GM18517 (cell line): Measurements from ENCODE around the gene PFDN2.
"Not testable (repeated sequence)": the region's sequence is repeated elsewhere in the genome, so short reads cannot be mapped to it uniquely, and the experiment has no call there.

Experiments used
- ATAC-seq: cut with Tn5 transposase; IDR thresholded peaks from one replicate; pipeline ENCODE4 v1.9.1; 2021; ENCODE audit warnings: mild to moderate bottlenecking, moderate library complexity; ENCODE audit not compliant: unreplicated experiment

The PFDN2 gene

DNA sequence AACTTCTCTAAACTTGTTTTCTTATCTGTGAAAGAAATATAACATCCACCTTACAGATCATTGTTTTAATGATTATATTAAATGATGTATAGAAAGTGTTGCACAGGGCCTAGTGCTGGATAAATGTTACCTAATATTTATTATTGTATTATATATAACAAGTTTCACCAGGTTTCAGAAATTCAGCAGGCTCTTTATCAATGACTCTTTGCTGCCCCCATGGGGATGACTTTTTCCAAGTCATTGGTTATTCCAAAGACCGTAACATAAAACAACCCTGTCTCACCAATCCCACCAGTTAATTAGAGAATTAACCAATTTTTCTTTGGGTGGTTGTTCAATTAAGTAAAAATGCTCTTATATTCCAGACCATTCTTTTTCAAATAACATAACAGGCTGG is 21.9 kb upstream of the PFDN2 start:
- ATAC-seq = no peak

DNA sequence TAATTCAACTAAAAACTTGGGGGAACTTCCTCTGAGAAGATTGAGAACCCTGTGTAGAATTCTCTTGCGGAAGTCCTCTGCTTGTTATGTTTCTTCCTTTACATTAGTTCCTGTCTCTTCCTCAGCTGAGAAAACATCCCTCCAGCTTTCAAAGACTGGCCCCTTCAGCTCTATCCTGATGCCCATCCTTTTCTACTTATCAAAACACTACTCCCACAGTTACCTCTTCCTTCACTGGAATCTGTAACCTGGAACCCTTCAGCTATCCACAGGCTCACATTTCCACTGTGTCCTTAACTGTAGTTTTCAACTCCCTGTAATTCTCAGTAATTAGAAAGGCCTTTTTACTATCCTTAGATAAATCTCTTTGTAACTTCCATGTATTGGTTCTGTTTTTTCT is 20.6 kb upstream of the PFDN2 start:
- ATAC-seq = no peak

DNA sequence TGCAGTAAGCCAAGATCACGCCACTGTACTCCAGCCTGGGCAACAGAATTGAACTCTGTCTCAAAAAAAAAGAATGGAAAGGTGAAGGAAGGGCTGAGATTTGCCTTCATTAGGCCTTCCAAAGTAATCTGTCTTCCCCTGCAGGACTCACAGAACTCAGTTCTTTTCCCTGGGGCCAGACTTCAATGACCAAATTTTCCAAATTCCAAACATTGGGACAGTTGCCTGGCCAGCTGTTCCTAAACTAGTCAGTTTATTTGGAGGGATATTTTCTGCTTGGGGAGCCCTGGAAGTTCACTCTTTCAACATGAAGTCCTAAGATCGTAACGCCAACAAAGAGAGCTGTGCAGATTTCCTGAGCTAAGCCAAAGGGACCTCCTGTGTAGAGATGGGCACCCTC is 20.0 kb upstream of the PFDN2 start:
- ATAC-seq = no peak

DNA sequence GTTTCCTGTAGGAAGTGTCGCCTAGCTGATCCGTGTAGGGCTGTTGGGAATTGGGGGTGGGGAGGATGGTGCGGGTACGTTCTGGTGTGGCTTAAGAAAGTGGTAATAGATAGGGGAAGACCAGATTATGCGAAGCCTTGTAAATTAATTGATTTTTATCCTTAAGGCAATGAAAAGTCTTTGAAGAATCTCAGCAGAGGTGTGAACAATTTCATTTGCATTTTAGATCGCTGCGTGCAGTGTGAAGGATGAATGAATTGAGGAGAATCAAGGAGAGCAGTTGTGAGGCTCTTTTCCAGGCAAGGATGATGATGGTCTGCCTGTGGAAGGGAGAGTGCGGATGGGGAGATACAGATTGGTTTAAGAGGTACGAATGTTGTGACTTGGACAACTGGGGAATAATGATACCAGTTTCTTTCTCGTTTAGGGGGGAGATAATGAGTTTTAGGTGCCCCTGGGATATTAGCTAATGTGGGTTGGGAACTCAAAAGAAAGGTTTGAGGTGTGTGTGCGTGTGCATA is 15.4 kb upstream of the PFDN2 start:
- peak; percentile 3 for ATAC-seq

DNA sequence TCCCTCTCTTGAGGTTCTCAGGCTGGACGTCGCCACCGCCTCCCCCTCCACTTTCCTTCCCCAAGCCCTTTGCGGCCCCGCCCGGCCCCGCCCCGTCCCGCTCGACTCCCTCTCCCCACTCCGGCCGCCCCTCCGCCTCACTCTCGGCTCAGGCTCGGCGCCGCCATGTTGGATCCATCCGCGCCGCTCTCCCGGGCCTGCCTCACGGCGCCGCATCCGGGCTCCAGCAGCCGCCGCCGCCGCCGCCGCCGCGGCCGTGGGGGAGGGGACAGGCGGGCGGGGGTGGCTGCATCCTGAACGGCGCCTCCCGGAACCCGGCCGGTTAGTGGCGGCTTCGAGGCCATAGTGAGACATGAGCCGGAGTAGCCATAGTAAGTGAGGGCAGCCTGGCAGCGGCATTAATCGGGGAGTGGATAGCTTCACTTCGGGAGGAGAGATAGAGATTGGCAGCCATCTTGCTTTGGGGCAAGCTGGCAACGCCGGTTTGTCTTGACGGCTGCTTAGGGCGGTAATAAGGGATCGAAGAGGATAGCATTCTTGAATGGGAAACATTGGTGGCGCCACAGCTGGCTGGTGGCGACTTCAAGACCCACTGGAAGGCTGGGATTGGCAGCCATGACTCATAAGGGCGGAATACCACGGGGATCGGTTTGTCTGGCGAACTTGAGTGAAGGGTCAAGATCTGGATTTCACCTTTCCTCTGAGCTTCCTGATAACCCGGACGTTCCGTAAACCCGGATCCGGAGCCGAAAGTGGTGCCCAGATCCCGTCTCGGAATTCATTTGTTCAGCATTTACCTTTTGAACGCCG is 14.8 kb upstream of the PFDN2 start, which contains the start of gene DEDD:
Gene DEDD (minus strand): TSS at position 258 of the 810 bp plus-strand sequence. CDS start 8,205 bp downstream, outside the sequence.
- peak; percentile 94 for ATAC-seq

DNA sequence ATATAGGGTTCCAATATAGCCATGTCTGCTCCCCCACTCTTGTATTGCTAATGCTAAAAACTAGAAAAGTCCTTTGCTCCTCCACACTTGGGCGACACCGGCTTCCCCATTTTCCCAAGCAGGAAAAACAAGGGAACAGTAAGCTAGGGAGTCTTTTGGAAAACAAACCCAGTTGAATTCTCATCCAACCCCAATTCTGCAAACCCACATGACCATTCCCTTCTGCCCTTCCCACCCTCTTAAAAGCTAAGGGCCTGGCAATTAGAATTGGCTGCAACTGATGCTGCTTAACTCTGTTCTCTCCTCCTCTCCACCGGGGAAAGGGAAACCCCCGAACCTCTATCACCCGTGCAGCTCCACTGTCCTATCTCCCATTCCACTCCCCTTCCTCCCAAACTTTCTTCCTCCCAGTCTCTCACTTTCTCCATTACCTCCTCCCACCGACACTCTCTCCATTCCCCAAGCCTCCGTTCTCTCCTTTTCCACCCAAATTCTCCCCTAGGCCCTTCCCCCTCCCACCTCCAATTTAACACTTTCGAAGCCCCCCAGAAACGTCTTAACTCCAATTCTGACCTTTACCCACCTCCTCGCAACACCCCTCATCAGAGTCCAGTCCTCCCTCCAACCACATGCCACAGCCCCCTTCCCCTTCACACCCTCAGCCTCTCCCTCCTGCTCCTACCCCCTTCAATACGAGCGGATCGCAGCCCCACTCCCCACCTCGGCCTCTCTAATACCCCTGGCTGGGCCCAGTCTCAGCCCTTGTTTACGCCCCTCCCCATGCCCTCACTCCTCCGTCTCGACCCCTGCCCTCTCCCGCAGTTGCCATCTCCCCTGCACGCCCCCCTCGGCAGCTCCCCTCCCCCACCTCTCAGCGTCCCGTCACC is 13.9 kb upstream of the PFDN2 start:
- ATAC-seq = no peak

DNA sequence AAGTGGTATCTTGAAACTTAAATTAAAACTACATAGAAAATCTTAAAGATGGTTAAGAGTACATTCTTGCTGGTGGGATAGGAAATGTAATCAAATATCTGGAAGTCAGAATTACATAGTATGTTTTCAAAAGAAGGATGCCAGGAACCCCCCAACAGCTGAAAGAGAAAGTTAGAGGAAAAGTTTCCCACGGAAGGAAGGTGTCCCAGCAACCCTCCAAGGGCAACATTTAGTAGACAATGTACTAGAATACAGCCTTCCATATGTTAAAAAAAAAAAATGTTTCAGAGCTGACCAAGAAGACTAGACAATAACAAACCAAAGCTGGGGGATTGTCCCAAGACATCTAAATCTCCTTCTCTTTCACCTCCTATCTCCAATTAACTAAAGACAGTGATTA is 12.4 kb upstream of the PFDN2 start:
- ATAC-seq = no peak

DNA sequence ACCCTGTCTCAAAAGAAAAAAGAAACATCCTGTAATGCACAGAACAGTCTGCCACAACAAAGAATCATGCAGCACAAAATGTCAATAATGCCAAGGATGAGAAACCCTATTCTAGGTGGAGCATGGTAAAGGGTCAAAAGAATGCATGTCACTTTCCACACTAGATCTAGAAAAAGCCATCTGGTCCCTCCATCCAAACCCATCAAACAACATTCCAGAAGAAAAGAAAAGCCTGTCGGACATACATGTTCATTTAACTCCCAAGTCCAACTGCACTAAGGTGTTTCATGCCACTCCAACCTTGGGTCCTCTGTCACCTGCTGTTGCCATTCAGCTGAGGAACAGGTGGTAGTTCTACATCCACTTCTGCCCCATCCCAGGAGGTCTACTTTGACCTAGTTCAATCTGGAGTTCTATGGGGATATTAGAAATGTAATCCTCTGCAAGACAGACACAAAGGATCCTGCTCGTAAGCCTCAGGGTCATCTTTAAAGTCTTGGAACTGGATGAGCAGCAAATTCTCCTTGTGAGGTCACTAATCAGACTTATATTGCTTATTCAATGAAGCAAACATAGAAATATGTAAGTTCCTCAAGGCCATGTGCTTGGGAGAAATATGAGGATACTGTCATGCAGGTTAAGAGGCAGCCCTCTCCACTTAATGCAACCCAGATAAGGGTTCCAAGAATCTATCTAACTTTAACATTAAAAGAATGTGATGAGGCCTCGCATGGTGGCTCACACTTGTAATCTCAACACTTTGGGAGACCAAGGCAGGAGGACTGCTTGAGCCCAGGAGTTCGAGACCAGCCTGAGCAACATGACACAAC is 11.0 kb upstream of the PFDN2 start:
- ATAC-seq = no peak

DNA sequence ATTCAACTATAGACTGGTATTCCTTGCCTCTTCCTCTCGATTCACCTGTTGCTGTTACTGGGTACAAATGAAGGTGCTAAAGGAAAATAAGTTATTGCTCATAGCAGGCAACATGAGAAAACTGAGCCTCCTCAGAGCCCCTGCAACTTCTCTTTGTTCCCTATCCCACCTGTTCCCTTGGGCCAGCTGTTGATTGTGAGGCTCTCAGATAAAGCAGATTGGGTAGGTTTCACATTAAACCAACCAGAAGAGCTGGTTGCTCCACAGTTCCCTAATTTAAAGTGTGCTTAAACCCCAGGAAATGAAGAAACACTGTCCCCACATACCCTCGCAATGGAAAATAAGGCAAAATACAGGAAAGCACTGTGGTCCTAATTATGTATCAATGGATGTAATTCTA is 9.8 kb upstream of the PFDN2 start:
- ATAC-seq = no peak

DNA sequence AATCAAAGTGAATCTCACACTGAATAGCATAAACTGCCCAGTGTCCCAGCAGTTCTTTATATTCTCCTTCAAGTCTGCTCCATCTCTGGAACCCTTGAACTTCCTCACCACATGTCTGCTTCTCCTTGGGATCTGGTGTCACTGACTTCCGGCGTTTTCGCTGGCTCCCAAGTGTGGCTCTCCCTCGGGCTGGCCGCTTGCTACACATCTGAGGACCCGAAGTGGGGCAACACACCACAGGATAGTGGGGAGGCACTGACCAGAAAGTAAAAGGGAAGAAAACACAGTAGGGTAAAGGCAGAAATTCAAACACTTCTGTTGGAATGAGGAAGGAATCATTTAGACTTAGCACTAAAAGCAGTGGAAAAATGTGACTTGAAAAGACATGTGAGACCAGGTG is 5.1 kb upstream of the PFDN2 start:
- ATAC-seq = no peak

DNA sequence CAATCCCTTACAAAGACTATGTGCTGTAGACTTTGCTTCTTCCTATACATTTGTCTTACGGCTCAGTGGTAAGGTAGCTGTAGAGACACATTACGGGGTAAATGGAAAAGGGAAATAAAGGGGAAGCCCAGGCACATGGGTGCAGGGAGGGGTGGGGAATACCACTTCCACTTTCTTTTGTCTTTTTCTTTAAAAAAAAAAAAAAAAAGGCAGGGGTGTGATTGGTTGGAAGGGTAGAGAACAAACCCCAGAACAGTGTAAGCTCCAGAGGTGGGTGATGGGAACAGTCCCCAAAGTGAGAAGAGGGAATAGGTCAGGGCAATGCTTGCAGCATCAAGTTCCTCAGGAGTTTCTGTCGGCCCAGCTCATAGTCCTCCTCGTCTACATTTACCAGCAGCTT is 4.0 kb upstream of the PFDN2 start:
- no peak for ATAC-seq

DNA sequence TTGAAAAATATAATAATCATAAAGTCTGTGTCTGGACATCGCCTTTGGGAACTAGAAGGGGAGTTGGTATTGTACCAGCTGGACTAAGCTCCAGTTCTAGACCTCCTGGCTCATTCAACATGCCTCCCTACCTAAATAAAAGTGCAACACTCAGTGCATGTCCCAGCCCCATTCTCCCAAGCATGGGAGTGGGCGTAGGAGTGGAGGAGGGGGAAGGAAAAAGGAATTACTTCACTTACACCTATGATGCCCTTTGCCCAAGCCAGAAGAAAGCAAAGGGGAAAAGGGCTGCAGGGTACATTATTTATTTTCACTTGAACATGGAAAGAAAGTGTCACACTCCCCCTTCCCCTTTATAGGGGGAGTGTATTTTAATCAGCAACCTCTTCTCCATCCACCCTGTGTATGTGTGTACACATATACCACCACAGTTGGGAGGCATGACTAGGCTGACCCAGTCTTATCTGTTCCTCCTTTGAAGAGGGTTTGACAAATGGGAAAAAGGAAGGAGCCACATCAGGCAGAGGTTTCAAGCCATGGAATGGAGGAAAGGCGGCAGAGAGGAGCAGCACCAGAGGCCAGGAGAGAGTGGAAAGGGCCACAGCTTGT is 3.3 kb upstream of the PFDN2 start:
- ATAC-seq = no peak

DNA sequence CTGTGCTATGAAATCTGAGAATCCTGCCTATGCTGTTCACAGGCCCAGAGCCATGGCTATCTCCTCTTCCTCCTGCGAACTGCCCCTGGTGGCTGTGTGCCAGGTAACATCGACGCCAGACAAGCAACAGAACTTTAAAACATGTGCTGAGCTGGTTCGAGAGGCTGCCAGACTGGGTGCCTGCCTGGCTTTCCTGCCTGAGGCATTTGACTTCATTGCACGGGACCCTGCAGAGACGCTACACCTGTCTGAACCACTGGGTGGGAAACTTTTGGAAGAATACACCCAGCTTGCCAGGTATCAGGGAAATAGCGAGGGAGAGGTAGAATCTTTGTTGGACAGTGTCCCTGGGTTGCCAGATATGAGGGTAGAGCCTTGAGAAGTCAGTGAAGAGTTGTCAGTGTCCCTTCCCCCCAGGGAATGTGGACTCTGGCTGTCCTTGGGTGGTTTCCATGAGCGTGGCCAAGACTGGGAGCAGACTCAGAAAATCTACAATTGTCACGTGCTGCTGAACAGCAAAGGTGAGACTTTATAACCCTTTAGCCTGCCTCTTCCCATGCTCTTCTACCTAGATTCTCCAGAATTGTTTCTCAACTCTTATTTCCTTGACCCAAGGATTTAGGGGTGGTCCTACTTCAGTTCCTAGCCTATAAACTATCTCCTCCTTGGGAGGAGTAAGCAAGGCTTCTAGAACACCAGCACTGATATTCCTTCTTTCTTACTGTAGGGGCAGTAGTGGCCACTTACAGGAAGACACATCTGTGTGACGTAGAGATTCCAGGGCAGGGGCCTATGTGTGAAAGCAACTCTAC is 1.5 kb upstream of the PFDN2 start:
- ATAC-seq = peak; percentile 52

DNA sequence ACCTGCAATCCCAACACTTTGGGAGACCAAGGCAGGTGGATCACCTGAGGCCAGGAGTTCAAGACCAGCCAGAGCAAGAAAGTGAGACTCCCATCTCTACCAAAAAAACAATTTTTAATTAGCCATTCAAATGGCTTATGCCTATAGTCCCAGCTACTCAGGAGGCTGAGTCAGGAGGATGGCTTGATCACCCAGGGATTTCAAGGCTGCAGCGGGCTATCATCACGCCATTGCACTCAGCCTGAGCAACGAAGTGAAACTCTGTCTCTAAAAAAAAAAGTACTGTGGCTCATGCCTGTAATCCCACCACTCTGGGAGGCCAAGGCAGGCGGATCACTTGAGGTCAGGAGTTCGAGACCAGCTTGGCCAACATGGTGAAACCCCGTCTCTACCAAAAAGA is 1.9 kb downstream of the PFDN2 start:
- ATAC-seq = not testable (repeated sequence)

DNA sequence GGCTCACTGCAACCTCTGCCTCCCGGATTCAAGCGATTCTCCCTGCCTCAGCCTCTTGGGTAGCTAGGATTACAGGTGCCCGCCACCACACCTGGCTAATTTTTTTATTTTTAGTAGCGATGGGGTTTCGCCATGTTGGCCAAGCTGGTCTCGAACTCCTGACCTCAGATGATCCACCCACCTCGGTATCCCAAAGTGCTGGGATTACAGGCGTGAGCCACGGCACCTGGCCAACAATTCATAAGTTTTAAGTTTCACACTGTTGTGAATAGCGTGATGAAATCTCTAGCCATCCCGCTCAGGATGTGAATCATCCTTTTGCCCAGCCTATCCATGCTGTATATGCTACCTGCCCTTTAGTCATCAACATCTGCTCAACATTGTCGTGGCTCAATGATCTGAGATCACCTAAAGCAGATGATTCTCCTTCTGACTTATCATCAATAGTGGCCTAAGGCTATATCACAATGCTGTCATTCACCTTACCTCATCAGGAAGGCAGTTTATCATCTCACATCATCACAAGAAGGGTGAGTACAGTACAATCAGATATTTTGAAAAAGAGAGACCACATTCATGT is 2.6 kb downstream of the PFDN2 start:
- ATAC-seq = no peak

DNA sequence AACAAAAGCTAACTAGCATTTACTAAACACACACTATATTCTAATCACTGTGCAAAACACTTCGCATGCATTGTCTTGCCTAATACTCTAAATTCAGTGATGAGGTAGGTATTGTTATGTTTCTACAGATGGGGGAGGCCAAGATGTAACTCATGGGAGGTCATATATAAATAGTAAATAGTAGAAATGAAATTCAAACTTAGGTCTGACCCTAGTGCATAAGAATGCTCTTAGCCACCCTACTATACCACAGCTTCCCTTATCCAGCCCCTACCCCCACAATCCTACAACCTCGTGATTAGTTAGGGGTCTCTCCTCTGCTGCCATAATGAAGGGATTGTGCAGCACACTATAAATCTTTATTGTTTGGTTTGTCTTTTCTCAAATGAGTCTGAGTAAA is 3.3 kb downstream of the PFDN2 start:
- ATAC-seq = no peak

DNA sequence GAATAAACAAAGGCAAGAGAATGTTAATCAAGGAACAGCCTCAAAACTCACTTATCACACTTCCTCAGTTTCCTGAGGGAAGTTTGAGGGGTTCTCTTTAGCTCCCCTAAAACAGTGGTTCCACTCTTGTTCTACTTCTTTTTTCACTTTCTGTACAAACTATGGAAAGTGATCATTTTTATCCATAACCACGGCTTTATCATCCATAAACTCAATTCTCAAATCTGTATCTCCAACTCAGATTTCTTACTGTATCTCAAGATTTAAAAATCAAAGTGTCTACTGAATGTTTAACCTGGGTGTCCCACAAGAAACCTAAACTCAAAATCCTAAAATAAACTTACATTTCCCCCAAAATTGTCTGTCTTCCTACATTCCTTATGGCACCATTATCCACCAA is 3.9 kb downstream of the PFDN2 start:
- ATAC-seq = no peak

DNA sequence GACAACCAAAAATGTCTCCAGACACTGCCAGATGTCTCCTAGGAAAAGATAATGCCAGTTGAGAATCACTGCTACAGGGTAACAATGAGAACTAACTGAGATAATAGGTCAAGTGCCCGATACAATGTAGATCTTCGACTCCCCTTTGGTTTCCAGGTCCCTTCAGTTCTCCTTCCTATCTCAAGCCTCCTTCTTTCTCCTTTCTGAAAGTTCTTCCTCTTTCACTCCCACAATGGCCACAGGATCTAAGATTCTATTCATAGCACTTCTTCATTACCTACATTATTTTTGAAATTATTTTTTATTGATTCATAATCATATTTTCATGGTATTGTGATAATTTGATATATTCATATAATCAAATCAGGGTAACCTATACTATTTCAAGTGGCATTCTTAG is 6.3 kb downstream of the PFDN2 start:
- no peak for ATAC-seq

DNA sequence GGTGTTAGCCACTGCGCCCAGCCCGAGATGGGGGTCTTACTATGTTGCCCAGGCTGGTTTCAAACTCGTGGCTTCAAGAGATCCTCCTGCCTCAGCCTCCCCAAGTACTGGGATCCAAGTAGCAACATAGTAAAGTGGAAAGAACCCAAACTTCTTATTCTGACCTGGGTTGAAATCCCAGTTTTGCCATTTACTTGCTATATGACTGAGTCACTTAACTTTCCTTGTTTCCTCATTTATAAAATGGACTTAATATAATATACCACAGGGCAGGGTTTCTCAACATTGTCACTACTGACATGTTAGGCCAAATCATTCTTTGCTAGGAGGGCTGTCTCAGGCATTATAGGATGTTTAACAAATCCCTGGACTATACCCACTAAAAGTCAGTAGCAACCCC is 6.7 kb downstream of the PFDN2 start:
- no peak for ATAC-seq
